ENCODE measurements around the gene CCSER1.
"Not testable (repeated sequence)": the region's sequence is repeated elsewhere in the genome, so short reads cannot be mapped to it uniquely, and the experiment has no call there.

CCSER1 gene

DNA sequence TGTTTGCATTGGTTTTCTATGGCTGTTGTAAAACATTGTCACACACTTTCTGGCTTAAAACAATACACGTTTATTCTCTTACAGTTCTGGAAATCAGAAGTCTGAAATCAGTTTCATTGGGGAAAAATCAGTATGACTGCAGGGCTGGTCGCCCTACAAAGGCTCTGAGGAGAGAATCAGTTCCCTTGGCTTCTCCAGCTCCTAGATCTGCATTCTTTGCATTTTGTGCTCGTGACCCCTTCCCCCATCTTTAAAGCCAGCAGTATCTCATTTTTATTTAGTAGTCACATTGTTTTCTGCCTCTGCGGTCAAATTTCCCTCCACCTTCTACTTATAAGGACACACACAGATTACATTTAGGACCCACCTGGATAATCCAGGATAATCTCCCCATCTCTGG is 1326.9 kb downstream of the CCSER1 start:
- DNase-seq: no peak

DNA sequence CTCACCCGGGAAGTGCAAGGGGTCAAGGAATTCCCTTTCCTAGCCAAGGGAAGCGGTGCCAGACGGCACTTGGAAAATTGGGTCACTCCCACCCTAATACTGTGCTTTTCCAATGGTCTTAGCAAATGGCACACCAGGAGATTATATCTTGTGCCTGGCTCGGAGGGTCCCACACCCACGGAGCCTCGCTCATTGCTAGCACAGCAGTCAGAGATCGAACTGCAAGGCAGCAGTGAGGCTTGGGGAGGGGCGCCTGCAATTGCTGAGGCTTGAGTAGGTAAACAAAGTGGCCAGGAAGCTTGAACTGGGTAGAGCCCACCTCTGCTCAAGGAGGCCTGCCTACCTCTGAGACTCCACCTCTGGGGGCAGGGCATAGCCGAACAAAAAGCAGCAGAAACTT is 1335.4 kb downstream of the CCSER1 start:
- DNase-seq: not testable (repeated sequence)

DNA sequence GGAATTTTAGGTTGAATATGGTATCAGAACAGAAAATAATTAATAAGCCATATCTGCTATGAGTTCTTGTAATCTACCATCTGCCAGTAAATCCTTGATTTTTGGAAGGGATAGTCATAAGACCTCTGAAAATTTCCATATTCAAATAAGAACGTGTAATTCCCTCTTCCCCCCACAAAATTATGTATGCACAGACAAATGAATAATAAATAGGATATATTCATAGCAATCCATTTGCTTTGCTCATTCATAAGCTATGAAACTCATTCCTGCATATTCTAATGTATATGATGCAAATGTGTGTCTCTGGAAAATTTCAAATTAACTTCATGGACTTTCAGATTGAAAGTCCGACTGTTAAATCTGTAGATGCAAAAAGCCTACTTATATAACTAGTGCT is 1343.5 kb downstream of the CCSER1 start:
- DNase-seq: no peak

DNA sequence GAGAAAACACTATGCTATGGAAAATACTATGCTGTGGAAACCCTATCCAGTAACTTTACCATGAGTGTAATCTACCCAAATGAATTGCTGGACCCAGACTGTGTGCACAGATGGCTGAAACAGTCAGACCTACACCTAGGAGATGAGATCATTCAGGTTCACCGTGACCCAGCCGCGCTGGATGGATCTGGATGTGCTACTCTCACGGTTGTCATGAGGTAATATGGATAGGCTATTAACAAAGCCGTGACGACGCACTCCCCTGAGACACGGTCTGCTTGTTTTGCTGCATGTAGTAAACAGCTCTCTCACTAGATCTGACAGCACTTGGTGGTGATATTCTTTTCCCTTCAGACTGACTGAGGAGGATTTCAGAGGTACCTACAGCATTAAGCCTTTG is 1344.1 kb downstream of the CCSER1 start:
- DNase-seq: no peak

DNA sequence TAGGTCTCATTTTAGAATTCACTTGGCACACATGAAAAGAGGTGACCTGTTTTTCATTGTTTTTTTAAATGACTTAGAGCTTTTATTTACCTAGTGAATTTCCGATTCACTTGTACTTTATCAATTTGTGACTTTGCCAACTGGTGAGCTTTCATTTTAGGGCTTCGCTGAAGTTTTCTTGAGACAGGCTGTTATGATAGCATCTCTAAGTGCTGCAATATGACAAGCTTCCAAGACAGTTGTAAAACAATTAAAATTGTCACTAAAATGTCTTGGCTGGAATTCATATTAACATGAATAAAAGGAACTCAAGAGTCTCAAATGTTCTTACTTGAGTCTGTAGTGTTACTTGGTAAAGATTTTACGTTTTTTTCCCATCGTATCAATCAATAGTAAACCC is 1344.9 kb downstream of the CCSER1 start:
- no peak for DNase-seq

DNA sequence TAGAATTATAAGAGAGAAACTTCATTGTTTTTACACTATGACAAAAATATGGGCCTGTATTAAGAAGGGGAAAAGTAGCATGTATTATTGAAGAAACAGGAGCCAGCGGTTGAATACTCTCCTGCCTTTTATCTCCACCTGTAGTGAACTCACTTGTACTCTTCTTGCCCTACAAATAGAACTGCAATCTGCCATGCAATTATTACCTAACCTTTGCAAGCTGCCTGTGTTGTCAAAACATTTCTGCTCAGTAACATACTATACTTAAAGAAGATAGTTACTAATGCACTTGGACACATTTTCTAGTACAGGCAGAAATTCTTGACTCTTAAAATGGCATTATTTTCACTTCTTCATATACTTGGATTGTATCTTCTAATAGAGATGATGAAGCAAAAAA is 1358.2 kb downstream of the CCSER1 start:
- DNase-seq: no peak

DNA sequence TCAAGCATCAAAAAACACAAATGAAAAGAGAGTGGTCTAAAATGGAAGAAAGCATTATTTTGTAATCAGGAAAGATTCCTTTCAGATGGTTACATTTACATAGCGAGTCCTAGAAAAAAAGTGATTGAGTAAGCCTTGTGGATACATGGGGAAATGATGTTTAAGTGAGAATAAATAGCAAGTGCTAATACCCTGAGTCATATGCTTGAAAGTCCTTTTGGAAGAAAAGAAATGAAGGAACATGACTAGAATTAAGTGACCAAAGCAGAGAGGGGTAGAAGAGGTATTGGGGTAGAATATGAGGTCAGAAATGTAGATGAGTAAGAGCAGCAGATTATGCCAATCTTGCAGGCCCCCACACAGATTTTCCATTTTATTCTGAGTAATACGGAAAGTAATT is 1361.8 kb downstream of the CCSER1 start:
- no peak for DNase-seq

DNA sequence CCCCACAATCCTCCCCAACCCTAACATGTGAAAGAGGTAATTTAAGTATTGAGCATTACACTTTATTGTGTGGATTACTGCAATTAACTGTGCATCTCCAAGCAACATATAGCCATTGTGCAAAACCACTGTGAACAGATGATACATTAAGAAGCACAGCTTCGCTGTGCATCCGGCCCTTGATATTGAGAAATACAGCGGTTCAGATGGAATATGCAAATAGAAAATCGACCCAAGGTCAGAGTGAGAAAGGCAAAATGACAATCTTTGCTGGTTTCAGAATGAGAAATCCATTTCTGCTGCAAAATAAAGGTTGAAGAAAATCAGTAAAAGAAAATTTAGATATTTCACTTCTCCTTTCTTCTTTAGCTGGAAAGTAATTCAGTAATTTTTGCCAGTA is 1370.7 kb downstream of the CCSER1 start:
- no peak for DNase-seq

DNA sequence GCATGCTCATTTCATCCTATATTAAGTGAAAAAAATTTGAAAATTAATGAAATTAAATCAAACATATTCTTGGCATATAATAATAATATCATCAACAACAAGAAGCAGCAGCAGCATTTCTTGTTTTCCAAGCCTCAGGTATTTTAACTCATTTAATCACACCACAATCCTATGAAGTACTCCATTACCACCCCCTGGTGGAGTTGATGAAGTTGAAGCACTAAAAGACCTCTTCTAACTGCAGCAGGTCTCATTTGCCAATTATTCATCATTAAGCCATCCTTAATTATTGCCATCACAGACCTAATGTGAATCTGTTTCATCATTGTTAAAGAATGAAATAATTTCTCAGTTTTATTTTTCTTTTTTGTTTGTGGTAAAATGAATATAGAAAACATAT is 1375.2 kb downstream of the CCSER1 start:
- DNase-seq: no peak

DNA sequence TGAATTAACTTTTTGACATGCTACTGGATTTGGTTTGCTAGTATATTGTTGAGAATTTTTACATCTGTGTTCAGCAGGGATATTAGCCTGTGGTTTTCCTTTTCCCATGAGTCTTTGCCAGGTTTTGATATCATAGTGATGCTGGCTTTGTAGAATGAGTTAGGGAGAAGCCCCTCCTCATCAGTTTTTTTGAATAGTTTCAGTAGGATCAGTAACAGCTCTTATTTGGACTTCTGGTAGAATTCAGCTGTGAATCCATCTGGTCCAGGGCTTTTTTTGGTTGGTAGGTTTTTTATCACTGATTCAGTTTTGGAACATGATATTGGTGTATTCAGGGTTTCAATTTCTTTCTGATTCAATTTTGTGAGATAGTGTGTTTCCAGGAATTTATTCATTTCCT is 1386.1 kb downstream of the CCSER1 start:
- DNase-seq: no peak

DNA sequence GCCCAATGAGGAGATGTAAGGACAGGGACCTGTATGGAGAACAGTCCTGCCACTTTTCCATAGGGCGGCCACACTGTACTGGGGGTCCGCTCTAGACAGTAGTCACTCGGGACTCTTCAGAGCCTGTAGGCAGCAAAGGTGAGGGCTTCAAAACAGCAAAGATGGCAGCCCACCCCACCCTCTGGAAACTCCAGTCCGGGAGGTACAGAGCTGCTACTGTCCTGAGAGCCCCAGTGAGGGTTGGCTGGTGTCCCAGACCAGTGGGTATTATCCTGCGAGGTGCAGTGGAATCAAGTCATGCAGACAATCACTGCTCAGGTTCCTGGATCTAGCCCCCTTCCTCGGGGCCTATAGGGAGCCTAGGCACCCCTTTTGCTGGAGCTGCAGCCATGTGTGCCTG is 1392.0 kb downstream of the CCSER1 start:
- no peak for DNase-seq

DNA sequence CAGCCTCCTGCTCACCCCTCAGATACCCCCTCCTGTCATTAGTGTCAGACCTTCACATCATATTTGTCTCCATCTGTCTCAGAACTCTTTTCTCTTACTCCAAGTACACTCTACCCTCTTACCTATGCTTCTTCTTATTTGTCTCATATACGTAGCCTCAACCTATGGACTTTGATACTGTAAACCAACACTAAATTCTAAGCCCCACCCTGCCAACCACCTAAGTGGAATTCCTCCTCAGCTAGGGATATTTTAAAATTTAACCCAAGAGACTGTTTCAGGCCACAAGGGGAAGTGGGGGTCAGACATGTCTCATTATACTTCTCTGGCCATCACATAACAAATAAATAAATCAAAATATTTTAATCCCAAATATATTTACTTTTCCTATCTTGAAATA is 1398.4 kb downstream of the CCSER1 start:
- no peak for DNase-seq

DNA sequence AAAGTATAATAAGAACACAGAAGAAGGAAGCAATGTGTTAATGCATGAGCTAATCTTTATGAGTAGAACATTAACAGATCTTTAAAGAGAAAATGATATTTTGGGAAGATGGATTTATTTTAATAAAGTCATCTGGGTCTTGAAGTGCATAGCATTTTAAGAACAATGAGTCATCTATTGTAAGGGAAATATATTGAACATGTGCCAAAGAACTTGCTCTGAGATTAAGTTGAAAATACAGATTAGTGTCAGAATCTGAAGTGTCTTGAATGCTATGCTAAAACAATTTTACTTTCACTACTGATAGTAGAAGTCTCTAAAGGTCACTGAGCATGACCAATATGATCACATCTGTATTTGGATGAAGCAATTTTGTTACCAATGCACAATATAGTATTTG is 1399.9 kb downstream of the CCSER1 start:
- no peak for DNase-seq

DNA sequence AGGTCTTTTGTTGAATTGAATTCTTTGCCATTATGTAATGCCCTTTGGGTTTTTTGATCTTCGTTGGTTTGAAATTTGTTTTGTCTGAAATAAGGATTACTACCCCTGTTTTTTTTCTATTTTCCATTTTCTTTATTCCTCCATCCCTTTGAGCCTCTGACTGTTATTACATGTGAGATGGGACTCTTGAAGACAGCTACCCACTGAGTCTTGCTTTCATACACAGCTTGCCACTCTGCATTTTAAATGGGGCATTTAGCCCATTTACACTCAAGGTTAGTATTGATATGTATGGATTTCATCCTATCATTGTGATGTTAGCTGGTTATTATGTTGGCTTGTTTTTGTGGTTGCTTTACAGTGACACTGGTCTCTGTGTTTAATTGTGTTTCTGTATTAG is 1440.4 kb downstream of the CCSER1 start:
- DNase-seq: no peak

DNA sequence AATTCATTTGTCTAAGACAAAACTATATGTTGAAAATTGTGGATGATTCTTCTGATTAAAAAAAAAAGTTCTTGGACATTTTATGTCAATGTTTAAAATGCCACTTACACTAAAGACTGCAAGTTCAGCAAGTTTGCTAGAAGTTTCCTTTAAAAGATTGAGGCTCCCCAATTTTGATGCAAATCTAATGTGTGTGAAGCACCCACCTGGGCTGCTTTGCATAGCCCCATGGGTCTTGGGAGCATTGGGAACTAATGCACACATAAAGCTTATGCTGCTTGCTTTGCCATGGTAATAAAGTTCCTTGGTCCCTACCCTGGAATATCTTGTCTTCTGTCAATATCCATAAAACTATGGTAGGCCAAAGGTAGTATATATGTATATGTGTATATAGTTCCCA is 1450.7 kb downstream of the CCSER1 start:
- no peak for DNase-seq

DNA sequence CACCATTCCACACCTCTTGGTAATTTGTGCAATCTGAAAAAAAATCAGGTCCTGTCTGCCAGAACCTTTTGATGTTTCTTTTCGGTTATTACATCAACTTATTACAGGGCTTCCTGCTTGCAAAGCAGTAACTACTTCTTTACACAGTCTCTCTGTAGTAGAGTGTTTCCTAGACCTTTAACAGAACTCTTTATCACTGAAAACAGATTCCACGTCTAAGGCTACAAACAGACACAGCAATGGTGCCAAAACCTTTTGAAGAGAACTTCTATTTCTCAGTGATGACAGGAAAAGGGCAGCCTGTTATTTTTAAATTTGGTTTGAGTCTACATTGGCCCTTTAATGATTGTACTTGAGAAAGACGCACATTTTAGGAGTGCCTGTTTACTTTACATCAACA is 1463.1 kb downstream of the CCSER1 start:
- DNase-seq: no peak

DNA sequence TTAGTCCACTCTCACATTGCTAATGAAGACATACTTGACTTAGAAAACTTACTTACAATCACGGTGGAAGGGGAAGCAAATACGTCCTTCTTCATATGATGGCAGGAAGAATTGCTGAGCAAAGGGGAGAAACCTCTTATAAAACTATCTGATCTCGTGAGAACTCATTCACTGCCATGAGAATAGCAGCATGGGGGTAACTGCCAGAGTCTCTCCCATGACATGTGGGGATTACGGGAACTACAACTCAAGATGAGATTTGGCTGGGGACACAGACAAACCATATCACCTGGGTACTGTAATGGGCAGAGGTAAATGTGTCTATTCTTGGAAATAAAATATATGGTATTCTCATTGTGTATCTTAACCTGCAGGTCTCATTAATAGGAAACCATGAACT is 1464.9 kb downstream of the CCSER1 start:
- DNase-seq: no peak

DNA sequence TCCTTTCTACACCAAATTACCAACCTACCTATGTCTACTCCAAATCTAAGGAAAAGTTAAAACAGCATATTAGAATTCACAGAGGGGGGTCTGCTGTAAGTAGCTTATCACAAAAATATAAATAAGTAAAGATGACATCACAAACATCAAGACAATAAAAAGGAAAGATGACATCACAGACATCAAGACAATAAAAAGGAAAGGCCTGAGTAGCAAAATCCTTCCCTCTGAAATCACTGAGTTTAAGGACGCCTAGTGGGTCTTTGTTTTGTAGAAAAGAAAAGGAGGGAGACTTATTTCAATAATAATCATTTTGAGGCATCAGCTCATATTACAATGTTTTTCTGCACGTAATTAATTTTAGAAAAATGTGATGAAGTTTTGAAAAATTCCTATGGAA is 1469.5 kb downstream of the CCSER1 start:
- DNase-seq: no peak

DNA sequence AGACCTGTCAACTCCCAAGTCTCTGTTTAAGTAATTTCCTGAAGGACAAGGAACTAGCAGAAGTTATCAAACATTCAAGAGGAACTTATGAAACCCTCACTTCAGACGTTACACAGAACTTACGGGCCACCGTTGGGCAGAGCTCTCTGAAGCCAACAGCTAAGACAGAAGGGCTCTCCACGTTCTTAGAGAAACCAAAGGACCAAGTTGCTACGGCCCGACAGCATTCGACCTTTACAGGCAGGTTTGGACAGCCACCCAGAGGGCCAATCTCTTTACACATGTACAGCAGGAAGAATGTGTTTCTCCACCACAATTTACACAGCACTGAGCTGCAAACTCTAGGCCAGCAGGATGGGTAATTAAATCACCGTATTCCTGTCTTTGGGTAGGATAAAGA is 1471.5 kb downstream of the CCSER1 start:
- DNase-seq: no peak

DNA sequence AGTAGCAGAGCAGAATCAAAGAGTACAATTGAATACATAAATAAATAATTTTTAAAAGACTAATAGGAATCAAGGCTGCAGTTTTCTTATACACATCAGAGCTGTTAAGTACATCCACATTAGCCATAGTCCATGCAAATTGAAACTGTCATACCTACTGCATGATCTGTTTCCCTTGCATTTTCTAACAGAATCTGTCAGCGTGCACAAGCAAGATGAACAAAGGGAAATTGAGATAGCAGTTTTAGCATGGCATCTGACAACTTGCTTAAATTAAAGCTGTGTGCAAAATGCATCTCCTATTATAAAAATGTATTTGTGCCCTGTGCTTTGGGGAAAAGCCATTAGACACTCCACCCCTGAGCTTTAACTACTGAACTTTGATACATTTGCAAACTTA is 1473.1 kb downstream of the CCSER1 start:
- no peak for DNase-seq

DNA sequence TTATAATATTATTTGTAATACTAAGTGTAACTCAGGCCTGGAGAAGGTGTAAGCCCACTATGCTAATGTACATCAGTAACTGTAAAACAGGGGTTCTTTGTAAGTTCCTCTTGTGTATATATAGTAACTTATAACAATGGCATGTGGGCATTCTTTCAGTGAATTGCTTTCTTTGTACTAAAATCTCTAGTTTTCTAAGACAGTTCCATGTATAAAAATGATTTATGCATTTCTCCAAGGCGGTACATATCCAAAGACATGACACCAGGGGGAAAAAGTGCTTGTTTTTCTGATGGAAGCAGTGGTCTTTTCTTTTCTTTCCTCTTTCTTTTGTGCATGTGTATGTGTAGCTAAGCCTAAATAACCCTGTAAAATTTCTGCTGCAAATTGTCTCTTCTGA is 1474.2 kb downstream of the CCSER1 start:
- no peak for DNase-seq

DNA sequence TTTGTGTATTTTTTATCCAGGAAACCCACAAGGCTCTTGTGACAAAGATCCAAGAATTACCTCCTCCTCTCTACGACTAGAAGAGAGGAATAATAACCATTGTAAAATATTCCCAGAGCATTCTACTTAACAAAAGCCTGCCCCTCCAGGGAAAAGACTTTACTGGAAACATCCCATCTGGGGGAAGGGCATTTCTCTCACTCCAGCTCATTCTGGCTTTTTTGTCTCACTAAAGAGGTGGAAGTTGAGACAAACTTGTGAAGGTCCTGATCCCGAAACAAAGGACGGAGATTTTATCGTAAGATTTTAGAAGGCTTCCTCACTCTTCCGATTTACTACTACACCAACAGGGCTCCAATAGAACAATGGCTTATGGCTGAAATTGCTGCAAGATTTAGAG is 1484.6 kb downstream of the CCSER1 start:
- no peak for DNase-seq

DNA sequence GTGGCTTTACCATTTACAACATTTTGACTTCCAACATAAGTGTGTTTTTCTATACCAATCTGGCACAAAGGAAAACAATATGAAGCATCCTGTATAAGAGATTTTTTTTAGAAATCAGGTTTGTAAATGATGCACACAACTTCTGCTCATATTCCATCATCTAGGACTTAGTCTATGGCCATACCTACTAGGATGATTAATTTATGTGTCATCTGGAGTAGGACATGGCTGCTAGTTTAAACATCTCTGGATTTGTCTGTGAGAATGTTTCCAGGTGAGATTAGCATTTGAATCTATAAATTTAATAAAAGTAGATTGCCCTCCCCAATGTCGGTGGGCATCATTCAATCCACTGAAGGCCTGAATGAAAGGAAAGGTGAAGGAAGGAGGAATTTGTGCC is 1493.8 kb downstream of the CCSER1 start:
- no peak for DNase-seq

DNA sequence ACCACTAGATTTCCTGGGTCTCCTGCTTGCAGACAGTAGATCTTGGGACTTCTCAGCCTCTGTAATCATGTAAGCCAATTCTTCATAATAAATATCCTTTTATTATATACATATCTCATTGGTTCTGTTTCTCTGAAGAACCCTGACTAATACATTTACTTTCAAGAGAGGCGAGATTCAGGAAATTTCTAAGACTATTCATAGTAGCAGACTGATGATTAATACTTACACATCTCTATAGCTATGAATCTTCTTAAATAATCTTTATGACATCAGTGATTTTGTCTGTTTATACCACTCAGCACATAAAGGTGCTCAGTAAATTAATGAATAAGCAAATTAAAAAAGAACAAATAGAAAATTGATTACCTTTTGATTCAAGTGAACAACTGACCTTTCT is 1494.3 kb downstream of the CCSER1 start:
- no peak for DNase-seq

DNA sequence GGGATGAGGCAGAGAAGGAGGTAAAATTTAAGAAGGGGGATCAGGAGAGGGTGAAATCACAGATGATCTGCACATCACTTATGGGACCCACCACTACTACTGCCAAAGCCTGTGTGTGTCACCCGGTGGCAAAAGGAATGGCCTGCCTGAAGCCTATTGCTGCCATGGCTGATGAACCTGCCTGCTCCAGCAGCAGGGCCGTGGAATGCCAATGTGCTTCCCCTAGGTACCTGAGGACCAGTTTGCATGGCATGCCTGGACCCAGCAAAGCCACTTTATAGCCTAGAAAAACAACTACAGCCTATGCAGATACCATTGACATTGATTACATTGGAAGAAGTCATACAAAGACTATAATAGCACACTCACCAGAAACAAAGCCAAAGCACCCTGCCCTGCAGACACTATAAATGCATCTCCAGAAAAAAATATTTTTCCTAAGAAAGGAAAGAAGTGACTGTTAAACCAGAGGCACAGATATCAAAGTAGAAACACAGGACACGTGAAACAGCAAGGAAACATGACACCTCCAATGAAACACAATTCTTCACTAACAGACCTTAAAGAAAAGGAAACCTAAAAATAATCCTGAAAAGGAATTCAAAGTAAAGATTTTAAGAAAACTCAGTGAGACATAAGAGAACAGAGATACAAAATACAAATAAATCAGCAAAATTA is 1495.9 kb downstream of the CCSER1 start:
- DNase-seq: no peak

DNA sequence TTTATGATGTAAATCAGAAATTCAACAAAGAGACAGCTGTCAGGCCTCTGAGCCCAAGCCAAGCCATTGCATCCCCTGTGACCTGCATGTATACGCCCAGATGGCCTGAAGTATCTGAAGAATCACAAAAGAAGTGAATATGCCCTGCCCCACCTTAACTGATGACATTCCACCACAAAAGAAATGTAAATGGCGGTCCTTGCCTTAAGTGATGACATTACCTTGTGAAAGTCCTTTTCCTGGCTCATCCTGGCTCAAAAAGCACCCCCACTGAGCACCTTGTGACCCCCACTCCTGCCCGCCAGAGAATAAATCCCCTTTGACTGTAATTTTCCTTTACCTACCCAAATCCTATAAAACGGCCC is 1496.4 kb downstream of the CCSER1 start:
- not testable (repeated sequence) for DNase-seq
